ENCODE data around the gene GRB14. TPM values are rescaled to one million over a fixed set of nuclear protein-coding genes. Genes with fewer than 3 reads are reported as not detected.
A peak's percentile ranks its signal among the peaks of the same experiment; 100 is the strongest.
"Not testable (repeated sequence)": the region's sequence is repeated elsewhere in the genome, so short reads cannot be mapped to it uniquely, and the experiment has no call there.

Gene GRB14
- total RNA-seq: 6.7 TPM

GRCh38 chr2:164620873-164621763, at the start of gene GRB14:
Gene GRB14, minus strand, starts transcription at chr2:164621482. Its CDS starts 173 bp downstream, at chr2:164621309.
- peak; percentile 45 for DNase-seq (ENCODE audit: low spot score)

GRCh38 chr2:164669291-164669690, 48.0 kb upstream of the GRB14 start:
- DNase-seq (ENCODE audit: low spot score): no peak

GRCh38 chr2:164667566-164667965, 46.3 kb upstream of the GRB14 start:
- no peak for DNase-seq (ENCODE audit: low spot score)

GRCh38 chr2:164664070-164664469, 42.8 kb upstream of the GRB14 start:
- no peak for DNase-seq (ENCODE audit: low spot score)

GRCh38 chr2:164662868-164663631, 41.8 kb upstream of the GRB14 start:
- DNase-seq (ENCODE audit: low spot score): no peak

GRCh38 chr2:164662066-164662465, 40.8 kb upstream of the GRB14 start:
- DNase-seq (ENCODE audit: low spot score): no peak

- DNase-seq (ENCODE audit: low spot score): no peak
These were observed 40.1 kb upstream of the GRB14 start for GRCh38 chr2:164661349-164661748.

- DNase-seq (ENCODE audit: low spot score): no peak
These were observed 35.8 kb upstream of the GRB14 start for GRCh38 chr2:164657129-164657528.

- DNase-seq (ENCODE audit: low spot score): no peak
These were observed 34.5 kb upstream of the GRB14 start for GRCh38 chr2:164655750-164656149.

GRCh38 chr2:164655336-164655735, 34.1 kb upstream of the GRB14 start:
- no peak for DNase-seq (ENCODE audit: low spot score)

- no peak for DNase-seq (ENCODE audit: low spot score)
These were observed 30.1 kb upstream of the GRB14 start for GRCh38 chr2:164651361-164651760.

- DNase-seq (ENCODE audit: low spot score): no peak
These were observed 22.9 kb upstream of the GRB14 start for GRCh38 chr2:164644036-164644700.

- DNase-seq (ENCODE audit: low spot score): no peak
These were observed 21.8 kb upstream of the GRB14 start for GRCh38 chr2:164642946-164643555.

GRCh38 chr2:164642268-164642667, 21.0 kb upstream of the GRB14 start:
- no peak for DNase-seq (ENCODE audit: low spot score)

- not testable (repeated sequence) for DNase-seq (ENCODE audit: low spot score)
These were observed 7.0 kb upstream of the GRB14 start for GRCh38 chr2:164628319-164628718.

- no peak for DNase-seq (ENCODE audit: low spot score)
These were observed 4.2 kb upstream of the GRB14 start for GRCh38 chr2:164625378-164625971.

- DNase-seq (ENCODE audit: low spot score): no peak
These were observed 3.0 kb upstream of the GRB14 start for GRCh38 chr2:164624316-164624715.

GRCh38 chr2:164622338-164623106, 1.2 kb upstream of the GRB14 start:
- DNase-seq (ENCODE audit: low spot score): no peak

- no peak for DNase-seq (ENCODE audit: low spot score)
These were observed 453 bp upstream of the GRB14 start for GRCh38 chr2:164621764-164622105.

GRCh38 chr2:164620457-164620856, 825 bp downstream of the GRB14 start:
- no peak for DNase-seq (ENCODE audit: low spot score)

GRCh38 chr2:164617466-164617865, 3.8 kb downstream of the GRB14 start:
- DNase-seq (ENCODE audit: low spot score): no peak
